PFSK-1 (cell line): Measurements from ENCODE around the gene ADAMTS1.

ENCODE experiments used
- FOXP2 ChIP-seq: optimal IDR thresholded peaks from 2 replicates; pipeline ENCODE3; 2011; ENCODE audit warnings: borderline replicate concordance, control low read depth, inconsistent platforms; ENCODE audit not compliant: insufficient read depth; ENCODE audit errors: extremely low read length, extremely low read depth
- POLR2AphosphoS5 ChIP-seq: IDR thresholded peaks from 2 replicates; pipeline ENCODE4 v1.6.1; 2012; ENCODE audit warnings: low read depth, mild to moderate bottlenecking, control low read depth, low read length, moderate library complexity
- REST ChIP-seq, 2 experiments: IDR thresholded peaks; 2 replicates each; pipeline versions ENCODE4 v1.6.1 to v1.8.0; 2011 to 2012; ENCODE audit warnings: low read depth in 2 of 2, low read length in 2 of 2, control low read depth in 1 of 2, inconsistent platforms in 1 of 2, mild to moderate bottlenecking in 1 of 2, moderate library complexity in 1 of 2; ENCODE audit not compliant: insufficient read depth in 1 of 2
- SIN3A ChIP-seq: IDR thresholded peaks from 2 replicates; pipeline ENCODE4 v1.6.1; 2012; ENCODE audit warnings: mild to moderate bottlenecking, low read length, moderate library complexity, borderline replicate concordance; ENCODE audit not compliant: insufficient read depth
- TAF1 ChIP-seq: IDR thresholded peaks from 2 replicates; pipeline ENCODE4 v1.6.1; 2012; ENCODE audit warnings: low read length, control low read depth, borderline replicate concordance; ENCODE audit not compliant: insufficient read depth

ADAMTS1 gene

GRCh38 chr21:26865857-26866256 is 20.6 kb upstream of the ADAMTS1 start:
- TF ChIP-seq POLR2AphosphoS5 (no peak), TAF1 (no peak), SIN3A (no peak), REST (IDR thresholded peaks at IDR 0.05; ENCODE audit: insufficient read depth in 1 of 2, low read depth in 2 of 2, low read length in 2 of 2) (no peak), FOXP2 (no peak)

- TF ChIP-seq SIN3A (no peak), REST (IDR thresholded peaks at IDR 0.05; ENCODE audit: insufficient read depth in 1 of 2, low read depth in 2 of 2, low read length in 2 of 2) (no peak), TAF1 (no peak), POLR2AphosphoS5 (no peak), FOXP2 (no peak)
Observed at GRCh38 chr21:26852423-26852822, 7.2 kb upstream of the ADAMTS1 start.

GRCh38 chr21:26851109-26851944 is 6.1 kb upstream of the ADAMTS1 start:
- TF ChIP-seq FOXP2 (no peak), POLR2AphosphoS5 (no peak), SIN3A (no peak), REST (IDR thresholded peaks at IDR 0.05; ENCODE audit: insufficient read depth in 1 of 2, low read depth in 2 of 2, low read length in 2 of 2) (no peak), TAF1 (no peak)

GRCh38 chr21:26850116-26850643 is 5.0 kb upstream of the ADAMTS1 start:
- TF ChIP-seq FOXP2 (no peak), REST (IDR thresholded peaks at IDR 0.05; ENCODE audit: insufficient read depth in 1 of 2, low read depth in 2 of 2, low read length in 2 of 2) (no peak), TAF1 (no peak), POLR2AphosphoS5 (no peak), SIN3A (no peak)
